Activated CD4-positive, CD25-positive, alpha-beta regulatory T cell treated with anti-CD3 and anti-CD28 coated beads, Interleukin-2, amount 50 U/mL, for 16 hours (primary cell): ENCODE data around the gene NCK2.

Experiments
- DNase-seq: peaks from one replicate; pipeline ENCODE4 v3.0.0-alpha.2; 2020; ENCODE audit warnings: low read depth, low spot score

Gene NCK2

DNA sequence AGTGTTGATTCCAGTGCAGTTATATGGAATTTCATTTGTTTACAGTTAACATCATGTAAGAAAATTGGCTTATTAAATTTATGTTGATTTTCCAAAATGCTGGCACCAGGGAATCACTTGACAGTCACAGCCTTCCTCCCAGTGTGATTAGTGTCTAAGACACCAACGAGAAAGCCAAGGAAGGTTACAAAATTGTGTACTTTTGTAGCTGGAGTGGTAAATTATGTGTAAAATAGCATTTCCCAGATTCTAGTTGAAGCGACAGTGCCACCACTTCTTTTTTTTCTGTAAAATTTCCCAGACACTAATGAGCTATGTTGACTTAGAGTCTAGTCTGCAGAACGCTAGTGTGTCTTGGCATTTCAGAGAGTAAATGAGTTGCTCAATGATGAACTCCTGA lies 101.3 kb downstream of the NCK2 start:
- no peak for DNase-seq

DNA sequence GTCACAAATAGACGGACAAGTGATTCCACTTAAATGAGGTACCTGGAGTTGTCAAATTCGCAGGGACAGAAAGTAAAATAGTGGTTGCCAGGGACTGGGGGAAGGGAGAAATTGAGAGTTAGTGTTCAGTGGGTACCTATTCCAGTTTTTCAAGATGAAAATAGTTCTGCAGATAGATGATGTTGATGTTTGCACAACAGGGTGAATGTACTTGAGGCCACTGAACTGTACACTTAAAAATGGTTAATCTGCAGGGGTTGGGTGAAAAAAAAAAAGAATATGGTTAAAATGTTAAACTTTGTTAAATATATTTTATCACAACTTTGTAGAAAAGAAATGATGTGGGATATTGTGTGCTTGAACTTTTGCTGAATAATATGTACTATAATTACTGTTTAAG lies 102.3 kb downstream of the NCK2 start:
- DNase-seq, result no peak

DNA sequence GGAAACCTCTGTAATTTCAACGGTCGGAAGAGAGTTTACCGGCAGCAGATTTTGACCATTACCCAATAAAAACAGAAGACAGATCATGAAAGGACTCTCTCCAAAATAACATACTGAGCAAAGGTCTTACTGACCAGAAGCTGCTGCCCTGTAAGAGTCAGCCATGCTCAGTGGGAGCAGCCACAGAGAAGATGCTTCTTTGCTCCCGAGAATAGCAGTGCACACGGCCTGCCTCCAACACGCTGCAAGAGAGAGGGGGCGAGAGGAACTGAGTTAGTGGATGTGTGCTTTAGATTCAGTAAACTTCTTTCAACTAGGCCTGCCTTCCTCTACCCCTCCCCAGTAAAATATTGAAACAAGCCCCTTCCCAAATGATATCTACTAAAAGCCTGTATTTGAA lies 103.7 kb downstream of the NCK2 start:
- DNase-seq, result no peak

DNA sequence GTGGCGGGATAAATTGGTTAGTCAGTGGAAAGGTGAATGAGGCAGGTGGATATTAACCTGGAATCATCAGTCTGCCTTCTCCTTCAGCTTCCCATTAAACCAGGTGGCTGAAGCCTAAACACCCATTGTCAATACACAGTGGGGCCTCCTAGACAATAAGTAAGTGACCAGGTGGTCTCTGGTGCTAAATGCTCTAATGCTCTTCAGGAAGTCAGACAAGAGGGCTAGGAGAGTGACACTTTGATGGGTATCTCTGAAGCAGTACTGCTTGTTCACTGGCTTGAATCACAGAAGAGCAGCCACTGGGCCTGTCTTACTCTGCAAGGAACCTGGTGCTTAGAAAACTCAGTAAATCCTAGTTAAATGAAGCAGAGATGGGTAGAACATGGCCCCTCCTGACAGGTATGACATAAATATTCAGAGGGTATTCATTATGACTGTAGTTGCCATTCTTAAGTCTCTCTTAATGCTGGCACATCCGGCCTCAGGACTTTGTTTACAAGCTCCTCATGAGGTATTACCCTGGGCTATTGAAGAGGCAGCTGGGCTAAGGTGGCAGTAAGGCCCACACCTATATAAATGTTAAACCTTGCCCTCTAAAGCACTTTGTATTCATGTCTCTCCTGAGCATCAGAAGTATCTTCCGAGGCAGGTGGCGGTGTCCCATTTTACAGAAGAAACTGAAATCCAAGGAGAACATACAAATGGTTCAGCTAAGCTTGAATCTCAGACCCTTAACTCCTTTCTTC lies 104.9 kb downstream of the NCK2 start:
- no peak for DNase-seq

- DNase-seq, result no peak
These were observed 107.4 kb downstream of the NCK2 start for GRCh38 chr2:105852066-105852465.

GRCh38 chr2:105853354-105854088 lies 108.8 kb downstream of the NCK2 start:
- DNase-seq, result no peak

GRCh38 chr2:105854972-105855371 lies 110.3 kb downstream of the NCK2 start:
- DNase-seq, result no peak

DNA sequence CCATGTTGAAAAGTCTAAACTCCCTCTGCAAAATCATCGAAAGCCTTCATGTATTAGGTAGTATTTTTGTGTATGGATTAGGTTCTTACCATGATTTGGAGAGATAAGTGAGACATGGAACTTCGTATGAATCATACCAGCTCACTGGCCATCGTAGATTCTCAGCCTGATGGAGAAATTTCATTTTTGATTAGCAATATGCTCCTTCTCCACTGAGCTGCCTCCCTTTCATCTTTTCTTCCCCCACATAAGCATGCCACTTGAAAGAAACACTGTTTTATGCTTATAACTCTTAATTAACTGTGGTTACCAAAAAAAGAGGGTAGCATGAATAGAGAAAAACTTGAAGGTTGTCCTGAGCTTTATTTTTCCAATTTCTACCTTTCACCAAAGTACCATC lies 111.9 kb downstream of the NCK2 start:
- no peak for DNase-seq

GRCh38 chr2:105857076-105857740 lies 112.5 kb downstream of the NCK2 start:
- no peak for DNase-seq

DNA sequence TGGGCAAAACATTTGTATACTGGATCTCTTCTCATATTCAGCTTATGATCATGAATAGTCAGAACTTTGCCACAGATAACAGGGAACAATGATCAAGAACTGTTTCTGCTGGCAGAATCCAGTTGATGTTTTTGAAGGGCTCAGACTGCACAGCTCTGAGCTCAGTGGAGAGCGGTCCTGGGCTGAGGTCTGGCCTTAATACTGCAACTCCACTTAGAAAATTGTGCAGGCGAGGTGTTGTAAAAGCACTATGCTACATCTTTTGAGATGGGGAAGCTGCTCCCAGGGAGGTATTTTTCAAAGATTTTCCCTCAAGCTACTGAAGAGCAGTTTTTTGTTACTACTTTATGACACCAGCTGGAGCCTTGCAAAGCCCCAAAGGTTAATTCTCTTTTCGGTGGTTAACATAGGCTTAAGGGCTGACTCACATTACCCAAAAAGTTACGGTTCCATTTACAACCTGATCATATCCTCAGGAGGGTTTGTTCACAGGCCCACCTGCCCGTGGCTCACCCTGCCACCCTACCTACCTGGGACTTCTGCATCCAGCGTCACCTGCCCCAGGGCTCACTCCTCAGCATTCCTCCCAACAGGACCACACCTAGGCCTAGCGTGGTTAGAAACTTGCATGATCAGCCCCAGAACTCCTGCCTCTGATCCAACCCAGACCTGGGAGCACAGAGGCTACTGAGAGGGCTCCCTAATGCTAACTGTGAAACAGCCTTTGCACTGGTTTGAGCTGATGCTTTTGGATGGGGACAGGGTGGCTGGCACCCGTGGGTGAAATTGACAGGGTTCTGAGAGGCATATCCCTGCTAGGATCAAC lies 114.4 kb downstream of the NCK2 start:
- no peak for DNase-seq

GRCh38 chr2:105859694-105859951 lies 114.9 kb downstream of the NCK2 start:
- no peak for DNase-seq

GRCh38 chr2:105860567-105860966 lies 115.9 kb downstream of the NCK2 start:
- no peak for DNase-seq

DNA sequence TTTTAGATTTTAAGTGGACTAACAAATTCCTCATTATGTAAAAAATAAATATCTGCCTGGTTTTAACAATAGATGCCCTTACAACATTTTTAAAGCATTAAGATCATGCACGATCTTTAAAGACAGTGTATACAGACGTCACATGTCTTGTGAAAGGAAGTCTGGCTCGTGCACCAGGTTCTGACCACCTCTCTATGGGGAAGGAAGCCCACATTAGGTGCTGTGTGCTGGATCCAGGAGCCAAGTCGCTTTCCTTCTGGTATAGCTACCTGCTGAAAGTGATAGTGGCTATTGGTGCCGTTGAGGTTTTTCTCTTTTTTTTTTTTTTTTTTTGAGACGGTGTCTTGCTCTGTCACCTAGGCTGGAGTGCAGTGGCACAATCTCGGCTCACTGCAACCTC lies 116.5 kb downstream of the NCK2 start:
- DNase-seq, result no peak

GRCh38 chr2:105862843-105863242 lies 118.1 kb downstream of the NCK2 start:
- no peak for DNase-seq

DNA sequence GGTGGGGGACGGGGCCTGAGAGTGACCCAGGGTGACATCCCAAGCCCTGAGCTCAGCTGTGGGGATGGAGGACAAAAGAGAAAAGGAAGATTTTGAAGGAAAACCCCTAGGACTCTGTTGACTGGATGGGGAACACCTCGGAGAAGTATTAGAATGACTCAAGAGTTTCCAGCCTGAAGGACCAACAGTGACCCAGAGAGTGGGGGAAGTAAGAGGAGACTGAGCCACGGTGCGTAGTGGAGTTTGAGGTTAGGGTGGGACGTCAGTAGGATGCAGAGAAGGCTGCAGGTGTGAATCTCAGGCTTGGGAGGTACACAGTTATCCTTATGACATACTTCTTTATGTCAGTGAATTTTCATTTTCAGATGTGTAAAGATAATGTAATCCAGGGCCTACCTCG lies 119.5 kb downstream of the NCK2 start:
- no peak for DNase-seq

DNA sequence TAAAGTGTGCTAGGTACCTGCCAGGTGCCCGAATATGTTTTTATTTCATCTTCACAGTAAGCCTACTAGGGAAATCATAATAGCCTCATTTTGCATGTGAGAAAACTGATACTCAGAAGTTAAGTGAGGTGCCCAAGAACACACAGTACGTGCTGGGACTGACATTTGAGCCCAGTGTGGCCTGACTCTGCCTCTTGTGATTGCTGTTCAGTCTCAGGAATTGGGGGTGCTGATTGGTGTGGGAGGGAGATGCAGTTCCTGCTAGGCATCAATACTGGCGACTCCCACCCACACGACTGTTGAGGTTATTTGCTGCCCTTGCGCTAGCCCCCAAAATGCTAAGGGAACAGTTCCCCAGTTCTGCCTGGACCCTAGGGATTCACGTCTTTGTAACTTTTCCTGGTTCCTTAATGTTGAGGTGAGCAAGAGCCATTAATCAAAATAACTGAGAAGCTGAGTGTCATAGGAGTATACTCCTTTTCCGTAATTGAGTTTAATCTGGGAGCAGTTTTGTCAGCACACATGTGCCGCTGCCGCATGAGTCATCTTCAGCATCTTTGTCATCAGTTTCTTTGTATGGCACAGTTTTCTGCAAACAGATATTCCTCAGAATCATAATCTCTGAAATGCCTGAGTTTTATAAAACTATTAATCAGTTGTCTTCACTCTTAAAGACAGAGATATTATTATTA lies 120.7 kb downstream of the NCK2 start:
- no peak for DNase-seq

DNA sequence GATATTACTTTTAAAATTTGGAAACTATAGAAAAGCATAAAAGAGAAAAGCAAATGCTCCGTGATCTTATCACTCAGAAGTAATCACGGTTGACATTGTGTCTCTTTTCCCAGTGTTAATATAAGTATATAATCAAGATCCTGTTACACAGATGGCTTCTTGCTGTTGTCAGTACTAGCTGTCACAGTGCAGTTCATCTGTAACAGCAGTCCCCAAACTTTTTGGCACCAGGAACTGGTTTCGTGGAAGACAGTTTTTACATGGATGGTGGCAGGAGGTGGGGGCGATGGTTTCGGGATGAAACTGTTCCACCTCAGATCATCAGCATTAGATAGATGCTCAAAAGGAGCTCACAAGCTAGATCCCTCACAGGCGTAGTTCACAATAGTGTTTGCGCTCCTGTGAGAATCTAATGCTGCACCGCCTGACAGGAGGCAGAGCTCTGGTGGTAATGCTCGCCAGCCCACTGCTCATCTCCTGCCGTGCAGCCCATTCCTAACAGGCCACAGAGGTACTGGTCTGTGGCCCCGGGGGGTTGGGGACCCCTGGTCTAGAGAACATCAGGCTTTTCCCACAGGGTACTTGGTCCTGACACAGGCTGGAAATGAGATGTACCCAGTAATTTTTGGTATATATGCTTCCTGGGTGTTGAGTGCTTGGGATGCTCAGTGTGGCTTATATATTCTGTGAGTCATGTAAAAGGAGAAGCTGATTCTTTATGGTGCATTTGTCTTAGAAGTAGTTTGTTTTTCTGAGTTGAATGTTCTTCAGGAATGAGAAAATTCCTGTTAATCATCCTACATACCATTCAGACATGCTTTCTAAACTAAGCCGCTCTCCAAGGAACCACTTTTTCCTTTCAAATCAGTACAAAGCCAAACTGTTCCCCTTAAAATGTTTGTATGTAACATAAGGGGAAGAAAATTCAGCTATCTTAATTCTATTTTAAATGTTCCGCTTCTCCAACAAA lies 121.8 kb downstream of the NCK2 start:
- DNase-seq, result no peak

- DNase-seq, result no peak
These were observed 122.9 kb downstream of the NCK2 start for GRCh38 chr2:105867587-105867986.

DNA sequence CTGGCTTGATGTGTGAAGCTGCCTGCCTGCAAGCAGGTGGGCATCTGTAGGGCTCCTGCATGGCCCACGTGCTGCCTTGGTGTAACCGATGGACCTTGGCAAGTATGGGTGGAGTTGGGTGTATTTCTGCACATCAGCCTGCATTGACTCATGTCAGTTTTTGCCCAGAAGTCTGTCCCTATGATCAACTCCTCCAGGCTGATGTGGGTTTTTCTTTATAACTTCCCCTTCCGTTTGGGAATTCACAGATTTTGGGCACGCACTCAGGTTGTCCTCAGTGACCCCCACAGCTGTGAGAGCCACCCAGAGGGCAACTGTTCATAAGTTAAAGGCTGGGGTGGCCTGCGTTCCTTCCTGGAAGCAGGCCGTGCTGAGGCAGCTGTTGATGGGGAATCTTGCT lies 123.3 kb downstream of the NCK2 start:
- no peak for DNase-seq

DNA sequence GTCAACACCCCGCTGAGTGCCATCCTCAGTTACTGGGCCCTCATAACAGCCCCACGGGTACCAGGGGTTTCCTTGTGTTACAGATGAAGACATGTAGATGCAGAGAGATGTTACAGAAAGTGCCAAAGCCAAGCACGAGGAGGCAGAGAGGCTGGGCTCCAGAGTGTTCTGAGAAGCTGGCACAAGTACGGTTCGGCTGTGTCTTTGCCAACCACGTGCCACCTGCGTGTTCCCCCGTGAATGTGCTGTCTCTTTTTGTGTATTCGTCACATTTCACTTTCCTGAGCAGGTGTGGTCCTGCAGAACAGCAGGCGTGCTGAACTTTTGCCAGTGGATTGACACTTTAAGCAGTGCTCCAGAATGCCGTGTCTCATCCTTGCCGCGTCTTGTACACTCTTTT lies 124.6 kb downstream of the NCK2 start:
- DNase-seq, result no peak
